Inflammatory macrophage (primary cell): ENCODE data around the gene ARHGEF3.
A peak's percentile ranks its signal among the peaks of the same experiment; 100 is the strongest.
"Not testable (repeated sequence)": the region's sequence is repeated elsewhere in the genome, so short reads cannot be mapped to it uniquely, and the experiment has no call there.

Experiments used
- DNase-seq, 2 donors: peaks; one replicate each; pipeline ENCODE4 v3.0.0-alpha.2; 2020 to 2022

ARHGEF3 gene

GRCh38 chr3:56720849-56721248 is 80.9 kb downstream of the ARHGEF3 start:
- no peak for DNase-seq

GRCh38 chr3:56718809-56719208 is 82.9 kb downstream of the ARHGEF3 start:
- DNase-seq: not testable (repeated sequence)

GRCh38 chr3:56711344-56711743 is 90.4 kb downstream of the ARHGEF3 start:
- no peak for DNase-seq

- DNase-seq: not testable (repeated sequence)
These were observed 94.3 kb downstream of the ARHGEF3 start for GRCh38 chr3:56707412-56707811.

GRCh38 chr3:56706629-56707028 is 95.1 kb downstream of the ARHGEF3 start:
- DNase-seq: no peak

GRCh38 chr3:56704706-56705105 is 97.0 kb downstream of the ARHGEF3 start:
- no peak for DNase-seq

GRCh38 chr3:56702490-56703315 is 99.0 kb downstream of the ARHGEF3 start:
- DNase-seq: peak; percentile 82 to 83

- DNase-seq: no peak
These were observed 101.6 kb downstream of the ARHGEF3 start for GRCh38 chr3:56700151-56700550.

- DNase-seq: peak; percentile 4 to 48
These were observed 106.7 kb downstream of the ARHGEF3 start for GRCh38 chr3:56694867-56695683.

- DNase-seq: peak; percentile 96
These were observed 108.0 kb downstream of the ARHGEF3 start for GRCh38 chr3:56693750-56694149.

GRCh38 chr3:56692520-56693433 is 109.0 kb downstream of the ARHGEF3 start:
- DNase-seq: peak; percentile 22 to 40

- not testable (repeated sequence) for DNase-seq
These were observed 109.8 kb downstream of the ARHGEF3 start for GRCh38 chr3:56692001-56692365.

GRCh38 chr3:56691165-56692000 is 110.4 kb downstream of the ARHGEF3 start:
- no peak for DNase-seq

- DNase-seq: no peak
These were observed 112.4 kb downstream of the ARHGEF3 start for GRCh38 chr3:56689303-56689702.

- DNase-seq: no peak
These were observed 113.6 kb downstream of the ARHGEF3 start for GRCh38 chr3:56688191-56688590.

GRCh38 chr3:56684029-56684428 is 117.7 kb downstream of the ARHGEF3 start:
- DNase-seq: no peak

GRCh38 chr3:56683122-56683817 is 118.5 kb downstream of the ARHGEF3 start, which contains the start of gene TASOR:
Gene TASOR (minus strand): TSS chr3:56683265. CDS start chr3:56683006, 259 bp downstream.
- DNase-seq: peak; percentile 88 to 91

GRCh38 chr3:56682462-56683121 is 119.2 kb downstream of the ARHGEF3 start:
- DNase-seq: peak; percentile 72 to 79

- no peak for DNase-seq
These were observed 119.7 kb downstream of the ARHGEF3 start for GRCh38 chr3:56681984-56682461.

GRCh38 chr3:56680054-56680580 is 121.6 kb downstream of the ARHGEF3 start:
- DNase-seq: no peak
